ENCODE results near the gene TRIO. TPM values are rescaled to one million over a fixed set of nuclear protein-coding genes. Genes with fewer than 3 reads are reported as not detected.

TRIO gene
- total and polyA plus RNA-seq, 7 donors: 18.5 to 77.5 (median 35.0) TPM

DNA sequence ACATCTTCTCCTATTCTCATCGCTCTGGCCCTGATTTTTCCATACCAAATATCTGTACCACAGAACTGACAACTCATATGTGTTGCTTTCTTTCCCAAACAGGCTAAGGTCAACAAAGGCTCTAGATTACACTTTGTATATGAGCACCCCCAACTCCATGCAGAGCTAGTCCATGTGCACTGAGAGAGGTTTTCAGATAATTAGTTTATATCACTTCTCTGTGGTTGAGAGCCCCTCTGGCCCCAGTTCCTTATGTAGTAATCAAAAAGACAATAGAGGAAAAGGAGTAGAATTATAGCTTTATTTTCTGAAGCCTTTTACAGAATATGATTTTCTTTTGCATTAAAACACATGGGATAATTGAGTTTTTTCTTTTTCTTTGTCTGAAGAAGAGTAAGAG is 120.0 kb downstream of the TRIO start:
- WGBS, 3 donors: 94 to 100% (median 97%) methylated on average over 1 of the region's 1 CpG
- peaks cover 76% of the 10 kb centered on the region for H3K4me1 ChIP-seq
- intact Hi-C loops (cut with DNase I): no loop called here

DNA sequence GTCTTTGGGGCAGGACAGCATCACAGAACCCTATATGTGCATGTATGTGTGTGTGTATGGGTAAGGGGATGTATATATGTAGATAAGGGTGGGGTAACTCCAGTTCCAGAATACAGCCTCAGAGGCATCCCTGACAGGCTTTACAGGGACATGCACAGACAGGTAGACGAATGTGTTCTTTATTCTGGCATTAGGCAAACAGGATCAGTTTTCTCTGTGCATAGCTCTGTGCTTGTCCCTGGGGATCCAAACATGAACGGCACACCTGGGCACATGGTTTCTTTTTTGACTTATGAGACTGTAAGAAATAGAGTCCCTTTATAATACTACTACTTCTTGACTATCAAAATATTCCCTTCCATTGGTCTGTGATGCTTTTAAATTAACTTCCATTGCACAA is 120.6 kb downstream of the TRIO start:
- Histone ChIP-seq H3K4me3 (no peak overlapping the region), H3K27ac (peak overlapping the region; percentile 67), H3K36me3 (ENCODE audit: insufficient read depth in 1 of 2, low read depth in 1 of 2) (no peaks in the 10 kb centered on the region), H3K9me3 (no peaks in the 10 kb centered on the region), H3K27me3 (ENCODE audit: insufficient read depth in 3 of 3, low read length in 2 of 3) (no peaks in the 10 kb centered on the region), H3K4me1 (peaks cover 76% of the 10 kb centered on the region)
- no peak for DNase-seq
- intact Hi-C loops (cut with DNase I): no loop called here
- TF ChIP-seq, protein P1, sequence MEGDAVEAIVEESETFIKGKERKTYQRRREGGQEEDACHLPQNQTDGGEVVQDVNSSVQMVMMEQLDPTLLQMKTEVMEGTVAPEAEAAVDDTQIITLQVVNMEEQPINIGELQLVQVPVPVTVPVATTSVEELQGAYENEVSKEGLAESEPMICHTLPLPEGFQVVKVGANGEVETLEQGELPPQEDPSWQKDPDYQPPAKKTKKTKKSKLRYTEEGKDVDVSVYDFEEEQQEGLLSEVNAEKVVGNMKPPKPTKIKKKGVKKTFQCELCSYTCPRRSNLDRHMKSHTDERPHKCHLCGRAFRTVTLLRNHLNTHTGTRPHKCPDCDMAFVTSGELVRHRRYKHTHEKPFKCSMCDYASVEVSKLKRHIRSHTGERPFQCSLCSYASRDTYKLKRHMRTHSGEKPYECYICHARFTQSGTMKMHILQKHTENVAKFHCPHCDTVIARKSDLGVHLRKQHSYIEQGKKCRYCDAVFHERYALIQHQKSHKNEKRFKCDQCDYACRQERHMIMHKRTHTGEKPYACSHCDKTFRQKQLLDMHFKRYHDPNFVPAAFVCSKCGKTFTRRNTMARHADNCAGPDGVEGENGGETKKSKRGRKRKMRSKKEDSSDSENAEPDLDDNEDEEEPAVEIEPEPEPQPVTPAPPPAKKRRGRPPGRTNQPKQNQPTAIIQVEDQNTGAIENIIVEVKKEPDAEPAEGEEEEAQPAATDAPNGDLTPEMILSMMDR (IDR thresholded peaks at IDR 0.05): no peak
- 18 to 28% (median 27%) methylated on average over 2 of the region's 2 CpGs for WGBS, 3 donors
- ATAC-seq: no peak

More for the DNA sequence above, 120.0 kb downstream of the TRIO start:
- Histone ChIP-seq H3K9me3 (no peaks in the 10 kb centered on the region), H3K36me3 (ENCODE audit: insufficient read depth in 1 of 2, low read depth in 1 of 2) (no peaks in the 10 kb centered on the region), H3K4me3 (no peak overlapping the region), H3K27ac (no peak overlapping the region), H3K27me3 (ENCODE audit: insufficient read depth in 3 of 3, low read length in 2 of 3) (no peaks in the 10 kb centered on the region)
- DNase-seq: no peak
- TF ChIP-seq, protein P1 (IDR thresholded peaks at IDR 0.05): no peak
- no peak for ATAC-seq

DNA sequence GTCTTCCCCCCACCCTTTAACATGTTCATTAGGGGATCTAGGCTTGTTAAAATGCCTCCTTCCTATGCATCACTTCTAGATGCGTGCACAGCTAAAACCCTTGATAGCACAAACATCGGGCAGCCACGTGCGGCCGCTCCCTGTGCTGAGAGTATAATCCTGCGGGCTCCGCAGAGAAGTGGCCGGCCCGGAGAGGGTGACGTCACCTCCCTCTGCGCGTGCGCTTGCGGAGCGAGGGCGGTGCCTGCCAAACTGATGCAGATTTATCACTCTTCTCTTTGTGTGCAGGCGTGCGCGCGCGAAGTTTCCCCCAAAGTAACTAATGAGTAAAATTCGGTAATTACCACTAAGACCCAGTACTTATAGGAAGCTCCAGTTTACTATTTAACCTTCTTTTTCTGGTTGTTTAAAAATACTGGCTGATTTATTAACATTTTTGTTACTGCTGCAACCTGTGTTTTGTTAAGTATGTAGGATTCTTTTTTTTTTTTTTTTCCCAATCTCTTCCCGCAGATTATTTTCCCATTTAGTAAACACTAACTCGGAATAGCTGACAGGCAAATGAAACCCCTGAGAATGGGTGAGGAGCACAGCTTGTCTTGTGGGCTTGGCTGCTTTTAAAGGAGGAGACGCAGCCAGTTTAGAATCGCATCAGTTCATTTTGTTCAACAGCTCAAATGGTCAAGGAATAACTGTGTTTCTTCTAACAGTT is 121.6 kb downstream of the TRIO start:
- Histone ChIP-seq H3K27me3 (ENCODE audit: insufficient read depth in 3 of 3, low read length in 2 of 3) (no peaks in the 10 kb centered on the region), H3K36me3 (ENCODE audit: insufficient read depth in 1 of 2, low read depth in 1 of 2) (no peaks in the 10 kb centered on the region), H3K27ac (peak overlapping the region; percentile 67), H3K4me3 (peak overlapping the region; percentile 48), H3K9me3 (no peaks in the 10 kb centered on the region), H3K4me1 (peaks cover 76% of the 10 kb centered on the region)
- intact Hi-C loops (cut with DNase I): loop anchor here in 1 of 2 donors (5.0 kb wide), 1 partner anchor 122 kb away; the partner anchor contains the start of gene TRIO
- 3 to 5% (median 5%) methylated on average over 26 of the region's 26 CpGs for WGBS, 3 donors
- TF ChIP-seq, protein P1 (IDR thresholded peaks at IDR 0.05): no peak
- DNase-seq: peak; percentile 89 to 95
- ATAC-seq: peak; percentile 81 to 90 (median 85)

DNA sequence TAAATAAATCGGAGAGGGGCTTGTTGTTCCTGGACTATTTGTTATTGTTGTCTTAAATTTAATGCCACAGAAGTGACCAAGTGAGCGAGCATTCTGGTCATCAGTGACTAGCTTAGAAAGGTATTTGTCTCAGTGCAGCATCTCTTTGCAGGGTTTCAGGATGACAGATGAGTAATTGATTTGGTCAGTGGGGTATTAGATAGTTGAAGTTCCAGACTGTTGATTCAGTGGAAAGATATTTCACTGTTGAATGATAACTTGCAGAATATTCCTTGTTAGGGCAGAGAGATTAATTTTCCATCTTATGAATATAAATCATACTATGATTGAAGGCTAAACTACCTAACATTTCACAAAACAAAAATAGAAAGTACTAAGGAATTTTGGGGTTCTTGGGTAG is 122.4 kb downstream of the TRIO start:
- ATAC-seq (peak in 2 of 4 donors; percentile 24 to 61), DNase-seq (no peak)
- Histone ChIP-seq H3K4me1 (peaks cover 76% of the 10 kb centered on the region), H3K36me3 (ENCODE audit: insufficient read depth in 1 of 2, low read depth in 1 of 2) (no peaks in the 10 kb centered on the region), H3K27ac (no peak overlapping the region), H3K4me3 (no peak overlapping the region), H3K9me3 (no peaks in the 10 kb centered on the region), H3K27me3 (ENCODE audit: insufficient read depth in 3 of 3, low read length in 2 of 3) (no peaks in the 10 kb centered on the region)
- WGBS, 3 donors: 56 to 78% (median 73%) methylated on average over 2 of the region's 2 CpGs
- intact Hi-C loops (cut with DNase I): loop anchor here in 1 of 2 donors (5.0 kb wide), 1 partner anchor 123 kb away; the partner anchor contains the start of gene TRIO
- TF ChIP-seq, protein P1 (IDR thresholded peaks at IDR 0.05): no peak

Data from psoas muscle (tissue), 8 donors.